ENCODE results near the gene CCDC196.

The CCDC196 gene

GRCh38 chr14:66445936-66446335 is 40.2 kb upstream of the CCDC196 start:
- no peak for DNase-seq
- H3K4me3 Mint-ChIP-seq = no peak overlapping the region
- H3K27ac Mint-ChIP-seq = no peak overlapping the region
- H3K9me3 Mint-ChIP-seq = peaks cover 5% of the 10 kb centered on the region
- peaks cover 3% of the 10 kb centered on the region for H3K27me3 Mint-ChIP-seq (ENCODE audit: low read depth, poor library complexity)
- peaks cover 24% of the 10 kb centered on the region for H3K4me1 Mint-ChIP-seq
- TF ChIP-seq, protein P1, sequence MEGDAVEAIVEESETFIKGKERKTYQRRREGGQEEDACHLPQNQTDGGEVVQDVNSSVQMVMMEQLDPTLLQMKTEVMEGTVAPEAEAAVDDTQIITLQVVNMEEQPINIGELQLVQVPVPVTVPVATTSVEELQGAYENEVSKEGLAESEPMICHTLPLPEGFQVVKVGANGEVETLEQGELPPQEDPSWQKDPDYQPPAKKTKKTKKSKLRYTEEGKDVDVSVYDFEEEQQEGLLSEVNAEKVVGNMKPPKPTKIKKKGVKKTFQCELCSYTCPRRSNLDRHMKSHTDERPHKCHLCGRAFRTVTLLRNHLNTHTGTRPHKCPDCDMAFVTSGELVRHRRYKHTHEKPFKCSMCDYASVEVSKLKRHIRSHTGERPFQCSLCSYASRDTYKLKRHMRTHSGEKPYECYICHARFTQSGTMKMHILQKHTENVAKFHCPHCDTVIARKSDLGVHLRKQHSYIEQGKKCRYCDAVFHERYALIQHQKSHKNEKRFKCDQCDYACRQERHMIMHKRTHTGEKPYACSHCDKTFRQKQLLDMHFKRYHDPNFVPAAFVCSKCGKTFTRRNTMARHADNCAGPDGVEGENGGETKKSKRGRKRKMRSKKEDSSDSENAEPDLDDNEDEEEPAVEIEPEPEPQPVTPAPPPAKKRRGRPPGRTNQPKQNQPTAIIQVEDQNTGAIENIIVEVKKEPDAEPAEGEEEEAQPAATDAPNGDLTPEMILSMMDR (IDR thresholded peaks at IDR 0.05) = no peak
- peaks cover under 1% of the 10 kb centered on the region for H3K36me3 Mint-ChIP-seq (ENCODE audit: low read depth)

DNA sequence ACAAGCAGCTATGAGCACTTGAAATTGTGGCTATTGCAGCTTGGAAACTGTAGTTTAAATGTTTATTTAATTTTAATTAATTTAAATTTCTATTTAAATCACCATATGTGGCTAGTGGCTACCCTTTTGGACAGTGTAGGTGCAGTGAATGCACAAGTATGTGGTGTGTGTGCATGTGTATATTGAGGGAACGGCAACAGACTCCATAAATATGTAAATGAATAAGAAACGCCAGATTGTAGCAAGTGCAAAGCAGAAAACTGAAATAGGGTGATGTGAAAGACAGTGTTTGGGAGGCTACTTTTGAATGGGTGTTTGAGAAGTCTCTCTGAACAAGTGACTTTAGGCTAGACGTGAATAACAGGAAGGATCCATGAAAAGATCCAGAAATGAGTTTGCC is 32.7 kb upstream of the CCDC196 start:
- no peak for DNase-seq
- no peaks in the 10 kb centered on the region for H3K27me3 Mint-ChIP-seq (ENCODE audit: low read depth, poor library complexity)
- H3K9me3 Mint-ChIP-seq = peaks cover 12% of the 10 kb centered on the region
- peaks cover 5% of the 10 kb centered on the region for H3K36me3 Mint-ChIP-seq (ENCODE audit: low read depth)
- H3K4me1 Mint-ChIP-seq = no peaks in the 10 kb centered on the region
- TF ChIP-seq, protein P1 (IDR thresholded peaks at IDR 0.05) = no peak
- no peak overlapping the region for H3K27ac Mint-ChIP-seq
- no peak overlapping the region for H3K4me3 Mint-ChIP-seq

DNA sequence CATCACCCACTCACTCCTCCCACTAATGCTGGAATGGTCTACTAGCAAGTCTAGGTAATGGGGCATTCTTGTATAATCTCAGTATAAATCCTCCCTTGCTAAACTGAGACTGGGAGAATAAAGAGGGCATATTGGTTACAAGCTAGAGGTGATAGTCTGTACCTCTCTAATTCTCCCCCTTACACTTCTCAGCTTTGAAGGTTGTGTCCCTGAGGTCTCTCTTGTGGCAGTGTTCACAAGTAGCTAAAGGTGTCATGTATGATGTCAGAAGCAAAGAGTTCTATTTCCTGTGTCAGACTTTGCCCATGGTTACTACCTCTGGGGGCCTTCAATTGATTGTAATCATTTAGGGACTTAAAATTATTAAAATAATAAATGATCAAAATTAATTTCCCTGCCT is 26.6 kb upstream of the CCDC196 start:
- DNase-seq = no peak
- peaks cover 9% of the 10 kb centered on the region for H3K9me3 Mint-ChIP-seq
- TF ChIP-seq, protein P1 (IDR thresholded peaks at IDR 0.05) = no peak
- no peaks in the 10 kb centered on the region for H3K4me1 Mint-ChIP-seq
- peaks cover 3% of the 10 kb centered on the region for H3K27me3 Mint-ChIP-seq (ENCODE audit: low read depth, poor library complexity)
- no peak overlapping the region for H3K4me3 Mint-ChIP-seq
- no peak overlapping the region for H3K27ac Mint-ChIP-seq
- peaks cover 4% of the 10 kb centered on the region for H3K36me3 Mint-ChIP-seq (ENCODE audit: low read depth)

DNA sequence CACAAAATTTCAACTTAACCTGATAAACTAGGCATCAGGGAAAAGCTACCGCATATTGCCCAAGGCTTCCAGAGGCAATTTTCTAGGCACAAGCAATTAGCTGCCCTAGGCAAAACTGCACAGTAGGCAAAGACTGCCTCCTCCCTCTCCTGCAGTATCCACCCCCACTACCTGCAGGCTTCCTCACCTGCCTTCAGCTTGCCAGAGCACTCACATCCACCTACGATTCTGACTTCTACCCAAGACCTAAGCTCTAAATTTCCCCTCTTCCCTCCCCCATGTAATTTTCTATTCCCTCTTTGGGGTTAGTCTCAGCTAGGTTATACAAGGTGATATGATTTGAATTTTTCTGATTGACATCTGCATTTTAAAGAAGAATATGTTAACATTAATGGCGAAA is 21.9 kb upstream of the CCDC196 start:
- Mint-ChIP-seq H3K27me3 (ENCODE audit: low read depth, poor library complexity) (peaks cover 3% of the 10 kb centered on the region), H3K4me1 (no peaks in the 10 kb centered on the region), H3K4me3 (no peak overlapping the region), H3K27ac (no peak overlapping the region), H3K36me3 (ENCODE audit: low read depth) (no peaks in the 10 kb centered on the region), H3K9me3 (peaks cover 13% of the 10 kb centered on the region)
- no peak for DNase-seq
- TF ChIP-seq, protein P1 (IDR thresholded peaks at IDR 0.05) = no peak

DNA sequence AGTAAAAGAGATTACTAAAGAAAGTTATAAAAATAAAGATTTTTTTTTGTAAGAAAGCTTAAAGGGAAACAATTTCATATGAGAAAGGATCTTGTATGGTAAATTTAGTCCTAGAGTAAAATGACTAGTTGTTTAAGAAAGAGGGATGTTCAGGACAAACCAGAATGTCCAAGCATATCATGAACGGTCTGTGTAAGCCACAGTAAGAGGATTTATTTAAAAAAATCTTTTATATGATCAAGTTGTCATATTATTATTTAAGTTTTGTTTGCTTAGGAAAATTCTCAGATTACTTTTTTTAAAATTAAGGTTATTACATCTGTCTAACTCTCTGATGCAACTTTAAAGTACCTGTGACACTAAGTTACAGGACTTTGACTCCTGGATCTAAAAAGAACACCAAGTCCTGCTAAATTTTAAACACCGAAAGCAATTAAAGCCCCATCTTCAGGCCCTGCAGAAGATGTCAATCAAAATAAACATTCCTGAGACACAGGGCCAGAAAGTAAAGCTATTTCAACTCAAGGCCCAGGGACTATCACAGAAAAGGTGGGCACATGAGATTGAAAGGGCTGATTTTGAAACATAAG is 17.3 kb upstream of the CCDC196 start:
- peaks cover 9% of the 10 kb centered on the region for H3K36me3 Mint-ChIP-seq (ENCODE audit: low read depth)
- TF ChIP-seq, protein P1 (IDR thresholded peaks at IDR 0.05) = no peak
- DNase-seq = no peak
- no peak overlapping the region for H3K27ac Mint-ChIP-seq
- H3K27me3 Mint-ChIP-seq (ENCODE audit: low read depth, poor library complexity) = no peaks in the 10 kb centered on the region
- no peaks in the 10 kb centered on the region for H3K4me1 Mint-ChIP-seq
- H3K4me3 Mint-ChIP-seq = no peak overlapping the region
- peaks cover 53% of the 10 kb centered on the region for H3K9me3 Mint-ChIP-seq

GRCh38 chr14:66471584-66471983 is 14.6 kb upstream of the CCDC196 start:
- TF ChIP-seq, protein P1 (IDR thresholded peaks at IDR 0.05) = no peak
- no peak for DNase-seq
- Mint-ChIP-seq H3K27ac (no peak overlapping the region), H3K4me1 (no peaks in the 10 kb centered on the region), H3K4me3 (no peak overlapping the region), H3K27me3 (ENCODE audit: low read depth, poor library complexity) (no peaks in the 10 kb centered on the region), H3K9me3 (peaks cover 63% of the 10 kb centered on the region), H3K36me3 (ENCODE audit: low read depth) (peaks cover 18% of the 10 kb centered on the region)
